K562 (cell line): ENCODE measurements around the gene MICOS13. TPM values are rescaled to one million over a fixed set of nuclear protein-coding genes. Genes with fewer than 3 reads are reported as not detected.

Experiments used
- ARID4B ChIP-seq: sonication (generic); formaldehyde crosslinking; IDR thresholded peaks from 2 replicates; pipeline ENCODE4 v1.8.0; 2022; ENCODE audit warnings: mild to moderate bottlenecking, missing genetic modification reagents
- ATF6 ChIP-seq: sonication (generic); formaldehyde crosslinking; IDR thresholded peaks from 2 replicates; pipeline ENCODE4 v1.4.0; 2020; ENCODE audit warnings: mild to moderate bottlenecking, missing genetic modification reagents
- BMI1 ChIP-seq: fragments of 150-350 bp; IDR thresholded peaks from 2 replicates; pipeline ENCODE4 v1.6.1; 2014; ENCODE audit warnings: low read length
- E2F5 ChIP-seq: sonication (generic); formaldehyde crosslinking; IDR thresholded peaks from 2 replicates; pipeline ENCODE4 v1.8.0; 2022; ENCODE audit warnings: mild to moderate bottlenecking, missing genetic modification reagents
- EWSR1 ChIP-seq: fragments of 450-650 bp; IDR thresholded peaks from 2 replicates; pipeline ENCODE4 v1.6.1; 2018; ENCODE audit warnings: borderline replicate concordance, mild to moderate bottlenecking, low read depth, moderate library complexity; ENCODE audit not compliant: partially characterized antibody
- IFI16 ChIP-seq: fragments of 250-450 bp; sonication (Bioruptor Pico); IDR thresholded peaks from 2 replicates; pipeline ENCODE4 v2.1.2; 2022; ENCODE audit warnings: mild to moderate bottlenecking, inconsistent platforms
- PRDM10 ChIP-seq: fragments of 450-650 bp; IDR thresholded peaks from 2 replicates; pipeline ENCODE4 v1.6.1; 2018; ENCODE audit not compliant: partially characterized antibody
- SAFB2 ChIP-seq: fragments of 200-400 bp; formaldehyde crosslinking; IDR thresholded peaks from 2 replicates; pipeline ENCODE4 v1.6.1; 2018; ENCODE audit warnings: borderline replicate concordance, low read length, low read depth, moderate library complexity; ENCODE audit not compliant: severe bottlenecking
- ZBTB11 ChIP-seq, 3 experiments: fragments of 200-800 bp in 1 of 3; fragments of 250-450 bp in 1 of 3; fragments of 450-650 bp in 1 of 3; sonication (Bioruptor Pico) in 1 of 3; sonication (Bioruptor generic) in 1 of 3; formaldehyde crosslinking in 1 of 3; IDR thresholded peaks; 2 replicates each; pipeline versions ENCODE4 v1.6.1 to v1.8.0; 2016 to 2022; ENCODE audit warnings: mild to moderate bottlenecking in 2 of 3, missing genetic modification characterization in 2 of 3, missing compliant biosample characterization in 1 of 3, moderate library complexity in 1 of 3
- ZBTB2 ChIP-seq: fragments of 450-650 bp; IDR thresholded peaks from 2 replicates; pipeline ENCODE4 v1.6.1; 2016; ENCODE audit warnings: antibody characterized with exemption
- polyA plus RNA-seq, 8 experiments: library from polyadenylated mRNA; depleted of rRNA in 4 of 8; stranded (reverse) in 5 of 8; unstranded in 3 of 8; fragments of >200 nt; fragmentation: Nextera tagmentation in 2 of 8; fragmentation: Illumina TruSeq in 1 of 8; extraction: Ambion mirVana in 2 of 8; extraction: Trizol in 1 of 8; gene quantifications; 2 replicates each; pipeline versions ENCODE4 v1.2.1 to v1.2.3, GENCODE V29; 2011 to 2014; ENCODE audit warnings: inconsistent platforms in 1 of 8, missing spikeins in 1 of 8
- total RNA-seq, 7 experiments: library from RNA; depleted of rRNA in 6 of 7; stranded (reverse); fragments of >200 nt in 6 of 7; fragmentation: Illumina TruSeq in 2 of 7; extraction: Trizol in 2 of 7; gene quantifications; 2 replicates each; pipeline versions ENCODE4 v1.2.1 to v1.2.3, GENCODE V29; 2011 to 2021; ENCODE audit warnings: low replicate concordance in 1 of 7

Gene MICOS13
- total and polyA plus RNA-seq, 9 of the 15 experiments (the other 6 are each of a cell fraction or from before 2014, with no cell fraction given): 15.5 to 220 (median 49.4) TPM

GRCh38 chr19:5680084-5680436 is 256 bp downstream of the MICOS13 start (continued):
- no peak; a peak in 1 of 6 replicates for TF ChIP-seq ZBTB11 (CRISPR knock-in tag; IDR thresholded peaks at IDR 0.05)
- TF ChIP-seq EWSR1: no peak
- no peak for TF ChIP-seq E2F5 (CRISPR knock-in tag)
- peak; percentile 86; the same call in 1 of the 2 replicates for TF ChIP-seq ARID4B (CRISPR knock-in tag)
- TF ChIP-seq IFI16 (CRISPR knock-in tag): no peak
- no peak for TF ChIP-seq PRDM10
- no peak for TF ChIP-seq BMI1
- TF ChIP-seq ZBTB2: peak; percentile 73; the same call in 1 of the 2 replicates
- no peak for TF ChIP-seq SAFB2
- TF ChIP-seq ATF6: peak; percentile 88
